HG03039 (cell line): Measurements from ENCODE around the gene ANO2.

Experiments used
- ATAC-seq: cut with Tn5 transposase; IDR thresholded peaks from one replicate; pipeline ENCODE4 v1.9.1; 2021; ENCODE audit warnings: mild to moderate bottlenecking, moderate library complexity; ENCODE audit not compliant: unreplicated experiment

ANO2 gene

DNA sequence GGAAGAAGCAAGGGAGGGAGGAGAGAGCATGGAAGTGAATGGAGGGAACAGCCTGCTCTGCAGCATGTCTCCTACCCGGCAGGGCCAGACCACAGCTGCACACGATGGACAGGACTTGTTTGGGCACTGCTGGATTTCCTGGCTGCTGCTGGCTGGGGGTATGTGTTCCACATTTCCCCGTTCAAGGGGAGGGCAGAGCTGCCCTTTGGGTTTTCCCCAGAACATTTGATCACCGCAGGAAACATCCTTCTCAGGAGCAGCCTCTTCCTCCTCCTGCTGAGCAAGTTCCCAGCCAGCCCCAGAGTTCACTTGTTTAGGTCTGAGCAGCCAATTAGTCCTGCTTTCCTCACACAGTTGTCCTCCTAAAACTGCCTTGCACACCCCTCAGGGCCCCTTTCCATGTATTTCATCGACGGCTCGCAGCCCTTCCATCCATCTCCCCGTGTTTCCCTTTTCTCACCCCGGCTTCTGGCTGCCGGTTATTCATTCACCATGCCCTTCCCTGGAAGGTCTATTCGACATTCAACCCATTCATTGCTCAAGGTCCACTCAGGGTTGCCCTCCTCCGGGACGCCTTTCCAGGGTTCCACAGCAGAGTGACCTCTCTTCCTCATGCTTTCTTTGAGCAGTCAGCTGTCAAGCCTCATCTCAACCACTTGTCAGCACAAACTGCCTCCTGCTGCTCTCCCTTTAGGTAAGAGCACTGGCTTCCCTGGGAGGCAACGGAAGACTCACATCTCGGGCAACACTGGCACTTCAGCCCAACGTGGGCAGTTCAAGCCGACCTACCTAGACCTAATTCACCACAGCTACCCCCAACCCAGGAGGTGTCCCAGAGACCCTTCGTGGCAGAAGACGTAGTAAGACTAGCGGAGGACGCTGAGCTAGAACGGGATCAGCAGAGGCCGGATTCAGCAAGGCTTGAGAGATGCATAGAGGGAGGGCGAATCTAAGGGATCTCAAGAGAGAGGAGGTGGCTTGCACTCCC lies 20.1 kb upstream of the ANO2 start:
- ATAC-seq, result no peak

DNA sequence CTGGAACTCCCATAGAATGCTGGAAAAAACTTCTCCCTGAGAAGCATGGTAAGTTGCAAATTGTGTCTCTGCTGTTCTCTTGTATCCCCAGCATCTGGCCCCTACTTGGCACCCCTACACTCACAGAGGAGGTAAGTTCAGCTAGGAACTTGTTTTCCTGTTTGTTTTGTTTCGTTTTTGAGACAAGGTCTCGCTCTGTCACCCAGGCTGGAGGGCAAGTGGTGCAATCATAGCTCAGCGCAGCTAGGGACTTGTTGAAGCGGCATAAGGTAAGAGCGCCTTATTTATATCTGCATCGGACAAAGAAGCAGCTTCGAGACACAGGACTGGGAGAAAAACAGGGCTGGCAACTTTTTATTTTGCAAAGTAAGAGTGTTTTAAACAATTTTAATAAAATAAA lies 18.5 kb upstream of the ANO2 start:
- ATAC-seq, result no peak

DNA sequence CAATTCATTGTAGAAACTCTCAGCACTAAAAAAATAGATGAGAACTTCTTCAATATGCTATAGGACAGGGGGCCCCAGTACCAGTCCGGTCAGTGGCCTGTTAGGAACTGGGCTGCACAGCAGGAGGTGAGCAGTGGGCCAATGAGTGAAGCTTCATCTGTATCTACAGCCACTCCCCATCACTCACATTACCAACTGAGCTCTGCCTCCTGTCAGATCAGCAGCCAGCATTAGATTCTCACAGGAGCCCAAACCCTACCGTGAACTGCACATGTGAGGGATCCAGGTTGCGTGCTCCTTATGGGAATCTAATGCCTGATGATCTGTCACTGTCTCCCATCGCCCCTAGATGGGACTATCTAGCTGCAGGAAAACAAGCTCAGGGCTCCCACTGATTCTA lies 15.7 kb upstream of the ANO2 start:
- ATAC-seq, result no peak

DNA sequence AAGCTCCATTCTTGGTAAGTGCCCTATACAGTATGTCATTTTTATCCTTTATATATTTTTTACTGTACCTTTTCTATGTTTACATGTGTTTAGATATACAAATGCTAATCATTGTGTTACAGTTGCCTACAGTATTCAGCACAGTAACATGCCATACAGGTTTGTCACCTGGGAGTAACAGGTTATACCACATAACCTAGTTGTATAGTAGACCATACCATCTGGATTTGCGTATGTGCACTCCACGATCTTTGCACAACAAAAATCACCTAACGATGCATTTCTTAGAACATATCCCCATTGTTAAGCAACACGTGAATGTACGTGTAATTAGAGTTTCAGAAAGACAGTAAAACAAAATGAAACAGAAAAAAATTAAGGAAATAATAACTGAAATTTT lies 11.9 kb upstream of the ANO2 start:
- no peak for ATAC-seq

DNA sequence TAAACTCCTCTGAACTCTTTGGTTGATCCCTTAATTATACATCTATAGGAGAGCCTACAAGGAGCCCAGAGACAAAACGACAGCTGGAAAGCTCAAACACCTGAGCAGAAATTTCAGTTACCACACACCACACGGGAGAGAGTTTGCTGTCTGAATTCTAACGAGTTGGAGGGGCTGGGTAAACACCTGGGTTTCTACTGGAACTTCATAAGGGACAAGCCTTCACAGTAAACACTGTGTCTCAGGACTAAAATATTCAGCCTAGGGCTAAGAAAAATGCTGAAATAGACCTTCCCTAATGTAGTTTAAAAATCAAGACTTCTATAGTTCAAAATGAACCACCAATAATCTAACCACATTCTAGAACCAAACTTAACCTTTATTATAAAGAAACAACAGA lies 9.6 kb upstream of the ANO2 start:
- ATAC-seq, result no peak

DNA sequence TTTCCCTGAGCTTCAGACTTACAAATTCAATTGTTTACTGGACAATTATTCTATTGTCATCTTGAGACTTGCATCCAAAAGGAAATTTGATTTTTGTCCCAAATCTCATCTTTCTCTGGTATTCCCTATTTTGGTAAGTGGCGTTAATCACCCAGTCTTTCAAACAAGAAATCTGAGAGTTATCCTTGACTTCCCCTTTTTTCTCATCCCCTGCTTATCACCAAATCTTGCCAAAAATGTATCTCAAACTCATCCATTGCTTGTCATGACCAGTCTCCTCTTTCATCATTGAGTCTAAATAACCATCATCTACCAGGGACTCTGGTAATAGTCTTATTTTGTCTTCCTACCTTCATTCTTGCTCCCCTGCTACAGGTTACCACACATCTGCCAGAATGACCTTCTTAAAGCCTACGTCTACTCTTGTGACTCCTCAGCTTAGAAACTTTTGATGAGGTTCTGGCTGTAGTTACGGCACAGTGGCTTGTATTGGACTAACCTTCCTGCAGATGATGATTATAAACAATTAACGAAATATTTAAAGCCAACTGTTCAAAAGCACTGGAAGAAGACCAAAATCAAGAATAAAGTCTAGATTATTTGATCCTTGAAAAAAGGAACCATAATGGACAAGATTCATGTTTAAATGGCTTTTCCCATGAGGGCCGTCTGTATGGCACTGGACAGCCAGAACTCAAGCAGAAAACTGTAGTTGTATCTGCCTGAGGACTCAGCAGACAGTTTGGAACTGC lies 9.0 kb upstream of the ANO2 start:
- ATAC-seq, result no peak

DNA sequence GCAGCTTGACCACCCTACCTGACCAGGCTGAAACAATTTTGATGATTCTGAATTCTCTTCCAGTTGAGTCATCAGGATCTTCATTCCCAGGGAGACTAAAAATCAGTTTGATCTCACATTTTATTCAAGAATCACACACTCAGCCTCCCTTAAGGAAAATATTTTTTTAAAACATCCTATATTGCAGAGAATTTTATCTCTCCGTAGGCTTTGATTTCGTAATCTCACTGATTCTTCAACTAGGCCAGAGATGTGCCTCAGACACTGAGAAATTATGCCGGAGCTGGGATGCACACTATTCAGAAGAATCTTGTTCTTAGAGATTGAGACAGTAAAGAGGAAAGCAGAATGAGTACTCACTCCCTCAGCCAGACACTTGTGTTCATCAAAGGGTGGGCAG lies 7.0 kb upstream of the ANO2 start:
- no peak for ATAC-seq

DNA sequence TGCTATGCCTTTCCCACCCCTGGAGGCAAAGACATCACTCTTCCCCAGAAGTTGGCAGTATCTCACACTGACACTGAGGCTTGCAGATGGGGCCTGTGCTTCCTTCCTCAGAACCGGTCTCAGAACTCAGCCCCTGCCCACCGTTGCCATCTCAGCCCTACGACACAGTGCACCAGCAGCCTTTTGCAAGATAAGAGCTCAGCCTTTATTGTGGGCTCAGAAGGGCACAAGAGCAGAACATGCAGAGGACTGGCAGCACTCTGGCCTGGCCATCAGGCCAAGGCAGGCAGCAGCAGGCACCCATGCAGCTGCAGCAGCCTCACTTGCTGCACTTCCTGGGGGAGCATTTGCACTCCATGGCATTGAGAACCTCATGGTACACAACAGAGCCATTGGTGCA lies 3.6 kb upstream of the ANO2 start:
- ATAC-seq, result no peak

DNA sequence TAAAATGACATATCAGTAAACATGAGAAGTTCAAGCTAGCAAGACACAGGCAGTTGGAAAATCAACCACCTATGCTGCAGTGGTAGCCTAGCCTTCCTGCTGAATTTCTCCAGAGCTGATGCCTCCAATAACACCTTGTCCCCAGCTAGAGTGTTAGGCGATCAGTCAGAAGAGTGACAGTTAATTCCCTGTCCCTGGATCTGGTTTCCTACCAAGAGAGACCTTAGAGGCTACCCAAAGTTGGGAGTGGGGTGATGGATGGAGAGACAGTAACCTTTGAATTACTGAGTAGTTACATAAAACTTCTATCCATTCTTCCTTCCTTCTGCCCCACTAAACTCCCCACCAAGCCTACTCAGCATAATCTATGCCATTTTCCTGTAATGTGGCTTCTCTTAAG lies 1.9 kb upstream of the ANO2 start:
- no peak for ATAC-seq

DNA sequence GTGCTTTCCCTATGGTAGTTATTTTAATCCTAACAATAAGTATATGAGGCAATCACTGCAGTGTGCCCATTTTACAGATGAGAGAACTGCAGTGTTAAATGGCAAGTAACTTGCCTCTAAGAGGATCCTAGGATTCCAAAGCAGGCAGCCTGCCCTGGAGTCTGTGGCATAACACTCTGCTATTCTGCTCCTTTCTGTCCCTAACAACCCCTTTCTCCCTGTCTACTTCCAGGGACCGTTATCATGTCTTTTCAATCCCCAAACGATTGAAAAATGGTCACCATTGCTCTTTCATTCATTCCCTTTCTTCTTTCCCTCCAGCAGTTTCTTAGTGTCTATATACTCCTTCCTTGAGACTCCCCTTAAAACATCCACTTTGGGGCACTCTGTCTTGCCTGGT lies 1.3 kb upstream of the ANO2 start:
- no peak for ATAC-seq

DNA sequence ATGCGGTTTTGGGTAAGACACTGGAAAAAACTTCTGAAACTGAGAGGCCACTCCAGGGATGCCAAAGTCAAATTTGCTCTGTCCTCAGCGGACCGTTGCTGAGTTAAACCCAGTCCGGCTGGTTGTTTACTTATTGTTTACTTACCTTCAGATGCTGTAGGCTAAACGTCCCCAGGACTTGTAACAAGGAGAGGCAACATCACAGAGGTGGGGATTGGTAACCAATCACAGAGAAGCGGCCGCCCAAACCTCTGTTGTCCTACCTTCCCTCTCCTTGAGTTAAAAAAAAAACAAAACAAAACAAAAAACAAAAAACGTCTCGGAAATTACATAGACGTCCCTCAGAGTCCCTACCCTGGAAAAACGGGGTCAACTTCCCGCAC lies 380 bp downstream of the ANO2 start:
- no peak for ATAC-seq

DNA sequence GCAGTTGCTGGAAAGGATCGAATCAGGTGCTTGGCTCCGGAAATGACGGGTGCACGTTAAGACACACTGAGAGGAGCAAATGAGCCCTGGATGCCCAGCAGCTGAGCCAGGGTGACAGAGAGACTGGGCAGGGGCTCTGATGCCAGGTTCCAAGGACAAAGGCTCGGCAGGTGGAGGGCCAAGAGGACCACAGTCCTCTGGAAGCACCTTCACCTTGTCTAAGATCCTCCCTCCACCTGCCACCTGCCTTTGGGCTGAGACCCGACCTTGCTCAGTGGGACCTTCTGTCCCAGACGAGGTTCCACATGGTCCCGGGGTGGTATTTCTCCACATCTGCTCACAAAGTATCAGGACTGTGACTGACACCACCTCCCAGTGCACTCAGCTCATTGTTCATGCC lies 1.0 kb downstream of the ANO2 start:
- ATAC-seq, result no peak

DNA sequence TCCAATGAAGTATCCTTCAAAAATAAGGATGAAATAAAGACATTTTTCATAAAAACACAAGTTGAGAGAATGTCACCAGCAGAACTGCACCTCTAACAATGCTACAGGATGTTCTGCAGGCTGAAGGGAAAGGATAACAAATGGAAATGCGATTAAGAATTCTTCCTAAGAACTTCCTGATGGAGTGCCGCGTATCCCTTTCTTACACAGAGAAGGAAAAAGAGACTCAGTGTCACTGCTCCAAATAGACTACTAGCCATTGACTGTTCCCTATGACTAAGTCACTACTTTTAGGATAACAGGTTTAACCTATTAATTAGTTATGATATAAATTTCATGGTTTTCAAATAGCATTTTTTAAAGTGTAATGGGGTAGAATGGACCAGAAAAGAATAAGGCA lies 3.2 kb downstream of the ANO2 start:
- ATAC-seq, result no peak

DNA sequence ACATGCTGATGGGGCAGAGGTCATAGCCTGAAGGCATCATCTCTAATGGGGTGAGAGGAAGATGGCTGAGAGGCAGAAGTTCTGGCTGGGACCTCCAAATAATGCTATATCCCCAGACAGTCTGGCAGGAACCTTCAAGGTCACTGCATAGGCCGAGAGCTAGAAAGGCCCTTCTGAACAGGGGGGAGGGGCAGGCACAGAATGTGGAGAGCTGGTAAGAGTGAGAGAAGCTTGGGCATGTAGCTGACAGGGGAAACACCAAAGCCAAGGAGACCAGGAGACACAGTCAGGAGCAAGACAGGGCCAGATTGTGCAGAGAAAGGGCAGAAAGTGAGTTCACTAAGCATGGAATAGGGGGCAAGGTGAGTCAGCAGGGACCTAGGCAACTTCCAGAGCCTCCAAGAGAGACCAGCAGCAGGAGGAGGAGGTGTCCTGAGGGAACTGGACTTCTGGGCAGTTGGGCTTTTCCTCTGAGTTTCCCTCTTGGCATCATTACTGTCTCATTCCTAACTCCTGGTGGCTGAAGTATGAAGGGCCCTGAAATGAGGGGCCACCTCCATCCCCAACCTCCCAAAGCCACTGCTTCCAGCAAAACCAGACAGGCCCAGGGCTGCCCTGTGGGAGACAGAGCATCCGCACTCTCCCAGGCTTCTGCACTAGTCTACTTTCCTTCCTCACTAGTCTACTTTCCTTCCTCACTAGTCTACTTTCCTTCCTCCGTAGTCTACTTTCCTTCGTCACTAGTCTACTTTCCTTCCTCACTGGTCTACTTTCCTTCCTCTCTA lies 17.1 kb downstream of the ANO2 start:
- ATAC-seq, result no peak

DNA sequence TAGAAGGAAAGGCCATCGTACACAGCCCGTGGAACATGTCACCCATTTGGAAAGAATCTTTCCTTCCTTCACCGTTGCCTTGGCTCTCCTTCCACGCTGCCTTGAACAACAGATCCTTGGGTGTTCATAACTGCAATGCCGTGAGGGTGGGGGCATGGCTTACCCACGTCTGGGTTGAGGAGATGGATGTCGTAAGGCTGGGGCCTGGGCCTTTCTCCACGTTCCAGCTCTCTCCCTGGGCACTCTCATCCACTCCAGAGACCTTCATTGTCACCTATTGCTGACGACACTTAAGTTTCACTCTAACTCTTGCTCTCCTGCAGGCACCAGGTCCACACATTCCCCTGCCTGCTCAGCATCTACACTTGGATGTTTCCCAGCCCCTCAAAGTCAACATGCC lies 19.4 kb downstream of the ANO2 start:
- ATAC-seq, result no peak

DNA sequence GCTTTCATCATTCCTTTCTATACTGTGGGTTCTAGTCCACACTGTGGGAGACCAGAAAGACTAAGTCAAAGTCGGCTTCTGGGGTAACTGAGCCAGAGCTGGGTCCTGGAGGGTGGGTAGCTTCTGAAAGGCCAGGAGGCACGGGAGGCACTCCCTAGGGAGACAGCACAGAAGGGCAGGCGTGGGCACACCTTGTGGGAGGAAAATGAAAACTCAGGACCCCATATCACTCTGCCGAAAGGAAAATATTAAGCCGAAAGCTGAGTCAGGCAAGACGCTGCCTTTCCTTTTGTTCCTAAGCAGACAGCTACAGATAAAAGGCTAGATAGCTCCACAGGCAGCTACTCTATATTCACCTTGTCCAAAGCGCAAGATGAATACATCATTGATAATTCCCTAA lies 20.7 kb downstream of the ANO2 start:
- no peak for ATAC-seq

DNA sequence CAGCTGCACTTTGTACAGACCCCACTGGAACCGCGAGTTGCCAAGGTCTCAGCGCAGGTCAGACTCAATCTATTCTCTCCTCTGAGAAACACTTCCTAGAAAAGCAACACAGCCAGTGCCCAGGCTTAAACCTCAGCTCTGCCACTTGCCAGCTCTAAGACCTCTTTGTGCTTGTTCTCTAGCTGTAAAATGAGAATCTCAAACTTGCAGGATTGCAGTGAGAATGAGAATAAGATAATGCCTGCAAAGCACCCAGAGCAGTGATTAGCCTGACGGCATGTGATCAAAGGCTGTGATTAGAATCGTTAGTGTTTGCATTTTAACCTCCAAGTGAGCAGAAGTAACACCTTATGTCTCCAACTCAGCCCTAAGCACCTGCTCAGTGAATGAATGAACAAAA lies 21.3 kb downstream of the ANO2 start:
- no peak for ATAC-seq

DNA sequence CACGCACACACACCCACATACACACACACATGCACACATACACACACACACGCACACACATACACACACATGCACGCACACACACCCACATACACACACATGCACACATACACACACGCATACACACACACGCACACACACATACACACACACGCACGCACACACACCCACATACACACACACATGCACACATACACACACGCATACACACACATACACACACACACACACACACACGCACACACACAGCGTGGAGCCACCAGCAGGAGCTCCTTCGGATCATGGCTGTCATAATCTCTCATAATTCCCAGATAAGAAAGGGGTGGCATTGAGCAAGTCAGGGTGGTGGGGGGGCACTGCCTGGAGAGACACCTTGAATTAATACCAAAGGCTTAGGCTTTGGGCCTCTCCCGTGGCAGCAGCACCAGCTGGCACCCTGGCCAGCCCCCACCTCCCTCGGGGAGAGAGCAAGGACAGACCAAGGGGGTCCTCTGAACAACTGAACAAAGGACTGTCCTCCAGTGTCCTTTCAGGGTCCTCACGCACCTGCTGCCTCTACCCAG lies 21.9 kb downstream of the ANO2 start:
- ATAC-seq, result no peak

DNA sequence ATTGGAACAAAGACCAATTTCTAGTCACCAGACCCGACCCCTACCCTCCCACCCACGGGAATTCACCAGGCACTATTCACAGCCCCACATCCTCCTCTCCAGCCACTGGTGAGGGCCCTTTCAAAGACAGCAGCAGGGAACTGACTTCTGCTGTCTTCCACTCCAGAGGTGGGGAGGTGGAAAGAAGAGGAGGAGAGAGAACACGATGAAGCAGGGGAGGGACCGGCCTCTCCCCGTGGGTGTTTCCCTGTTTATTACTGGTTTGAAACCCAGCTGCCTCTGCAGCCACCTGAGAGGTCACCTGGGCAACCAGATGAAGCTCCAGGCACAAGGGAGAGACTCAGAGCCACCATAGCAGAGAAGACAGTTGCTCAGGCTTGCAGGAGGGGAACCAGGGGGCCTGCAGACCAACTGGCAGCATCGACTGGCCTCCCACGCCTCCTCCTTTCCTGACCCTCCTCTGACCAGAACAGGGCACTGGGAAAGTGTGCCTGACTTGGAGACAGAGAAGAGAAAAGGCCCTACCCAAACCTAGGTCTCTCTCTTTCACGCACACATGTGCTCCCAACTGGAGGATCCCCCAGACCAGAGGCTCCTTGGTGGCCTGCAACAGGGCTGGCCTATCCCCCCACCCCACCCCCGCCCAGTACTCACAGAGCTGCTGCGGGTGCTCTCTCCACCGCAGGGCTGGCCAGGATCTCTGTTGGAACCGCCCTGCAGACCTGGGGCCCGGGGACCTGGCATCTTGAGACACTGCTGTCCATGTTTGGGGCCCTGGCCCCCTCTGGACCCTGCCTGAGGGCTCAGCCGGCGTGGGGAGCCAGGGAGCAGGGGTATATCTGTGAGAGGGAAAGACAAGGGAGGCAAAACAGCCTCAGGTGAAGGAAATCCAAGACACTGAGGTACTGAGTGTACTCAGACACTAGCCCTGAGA lies 22.8 kb downstream of the ANO2 start:
- ATAC-seq, result no peak
